Hepatocyte (in vitro differentiated cells): ENCODE results near the gene SGTA. TPM values are rescaled to one million over a fixed set of nuclear protein-coding genes. Genes with fewer than 3 reads are reported as not detected.

Experiments used
- DNase-seq: peaks from one replicate; pipeline ENCODE4 v3.0.0-alpha.2; 2016; ENCODE audit warnings: low spot score
- H2AFZ ChIP-seq: fragments of 200-600 bp; sonication (generic); 2 replicates; pipeline ENCODE4 v1.6.0; 2016; ENCODE audit warnings: antibody characterized with exemption, mild to moderate bottlenecking
- H3K27ac ChIP-seq: fragments of 200-600 bp; sonication (generic); 2 replicates; pipeline ENCODE4 v1.5.1; 2016; ENCODE audit warnings: mild to moderate bottlenecking
- H3K27me3 ChIP-seq: fragments of 200-600 bp; sonication (generic); 2 replicates; pipeline ENCODE4 v1.6.1; 2016
- H3K36me3 ChIP-seq: fragments of 200-600 bp; sonication (generic); replicated peaks from 2 replicates; pipeline ENCODE4 v1.5.1; 2016; ENCODE audit warnings: low read depth; ENCODE audit not compliant: insufficient read depth
- H3K4me1 ChIP-seq: fragments of 200-600 bp; sonication (generic); 2 replicates; pipeline ENCODE4 v1.5.1; 2016; ENCODE audit warnings: mild to moderate bottlenecking, moderate library complexity; ENCODE audit not compliant: insufficient read depth
- H3K4me2 ChIP-seq: fragments of 200-600 bp; sonication (generic); 2 replicates; pipeline ENCODE4 v1.6.0; 2016
- H3K4me3 ChIP-seq: fragments of 200-600 bp; sonication (generic); 2 replicates; pipeline ENCODE4 v1.5.1; 2016; ENCODE audit warnings: mild to moderate bottlenecking
- H3K79me2 ChIP-seq: fragments of 200-600 bp; sonication (generic); 2 replicates; pipeline ENCODE4 v1.6.0; 2017; ENCODE audit warnings: mild to moderate bottlenecking
- H3K9me2 ChIP-seq: fragments of 200-600 bp; sonication (generic); replicated peaks from 2 replicates; pipeline ENCODE4 v1.6.0; 2017; ENCODE audit warnings: mild to moderate bottlenecking; ENCODE audit not compliant: insufficient read depth
- H3K9me3 ChIP-seq: fragments of 200-600 bp; sonication (generic); 2 replicates; pipeline ENCODE4 v1.5.1; 2016; ENCODE audit warnings: low read depth, mild to moderate bottlenecking
- H4K20me1 ChIP-seq: fragments of 200-600 bp; sonication (generic); 2 replicates; pipeline ENCODE4 v1.6.0; 2016; ENCODE audit warnings: mild to moderate bottlenecking; ENCODE audit not compliant: insufficient read depth, poor library complexity, severe bottlenecking
- CTCF ChIP-seq: fragments of 200-600 bp; sonication (generic); IDR thresholded peaks from 2 replicates; pipeline ENCODE4 v1.5.1; 2016; ENCODE audit warnings: antibody characterized with exemption, mild to moderate bottlenecking; ENCODE audit not compliant: poor library complexity
- EZH2 ChIP-seq: fragments of 200-600 bp; sonication (generic); IDR thresholded peaks from 2 replicates; pipeline ENCODE4 v1.6.1; 2016; ENCODE audit warnings: antibody characterized with exemption, mild to moderate bottlenecking, borderline replicate concordance
- EZH2phosphoT487 ChIP-seq: fragments of 200-600 bp; sonication (generic); IDR thresholded peaks from one replicate; pipeline ENCODE4 v1.6.1; 2018; ENCODE audit warnings: antibody characterized with exemption, mild to moderate bottlenecking, low read depth, moderate library complexity; ENCODE audit not compliant: unreplicated experiment, severe bottlenecking
- WGBS: methylation state at CpG from one replicate; pipeline ENCODE4 v1.1.6; 2016; ENCODE audit warnings: low lambda C conversion rate; ENCODE audit errors: missing lambda C conversion rate; 5-methylcytosine and 5-hydroxymethylcytosine counted together
- polyA plus RNA-seq: library from polyadenylated mRNA; unstranded; fragments of >200 nt; fragmentation: Nextera tagmentation; extraction: Ambion mirVana; gene quantifications from 2 replicates; pipeline ENCODE4 v1.2.1, GENCODE V29; 2016
- total RNA-seq: library from RNA; depleted of rRNA; stranded (reverse); fragments of >200 nt; gene quantifications from 2 replicates; pipeline ENCODE4 v1.2.3, GENCODE V29; 2014

The SGTA gene
- total and polyA plus RNA-seq, 2 experiments from 2014 or later = 37.4 to 62.8 TPM

DNA sequence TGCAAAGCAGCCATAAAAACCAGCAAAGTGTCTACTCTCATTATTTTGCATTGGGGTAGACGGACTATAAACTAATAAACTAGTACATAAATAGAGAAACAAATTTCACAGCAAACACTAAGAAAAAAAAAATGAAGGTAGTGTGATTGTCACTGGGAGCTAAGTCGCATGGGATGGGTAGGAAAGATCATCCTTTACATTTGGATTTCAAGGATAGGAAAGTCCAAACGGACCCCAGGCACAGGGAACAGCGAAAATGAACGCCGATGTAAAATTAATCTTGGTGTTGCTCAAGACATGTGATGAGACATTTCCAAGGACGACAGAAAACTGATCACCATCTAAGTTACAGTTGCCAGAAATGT, 690 bp upstream of the SGTA start:
- 91% methylated on average over 7 of the region's 7 CpGs for WGBS
- Histone ChIP-seq H3K79me2 (peaks cover 76% of the 10 kb centered on the region), H3K9me2 (no peaks in the 10 kb centered on the region), H2AFZ (peak overlapping the region; percentile 49), H3K36me3 (no peaks in the 10 kb centered on the region), H4K20me1 (peaks cover 16% of the 10 kb centered on the region), H3K4me3 (no peak overlapping the region), H3K4me1 (peaks cover 17% of the 10 kb centered on the region), H3K4me2 (peak overlapping the region; percentile 73), H3K27ac (peak overlapping the region; percentile 82), H3K9me3 (no peaks in the 10 kb centered on the region), H3K27me3 (no peaks in the 10 kb centered on the region)
- TF ChIP-seq EZH2phosphoT487 (no peak), CTCF (no peak), EZH2 (no peak)
- no peak for DNase-seq

- peak overlapping the region; percentile 41 for H2AFZ ChIP-seq
- TF ChIP-seq CTCF (no peak), EZH2 (no peak), EZH2phosphoT487 (no peak)
- peak overlapping the region; percentile 72 for H3K27ac ChIP-seq
- WGBS = 5% methylated on average over 24 of the region's 24 CpGs
- H3K9me3 ChIP-seq = no peaks in the 10 kb centered on the region
- peak overlapping the region; percentile 91 for H3K4me2 ChIP-seq
- H3K4me1 ChIP-seq = peaks cover 17% of the 10 kb centered on the region
- H3K9me2 ChIP-seq = no peaks in the 10 kb centered on the region
- H3K4me3 ChIP-seq = peak overlapping the region; percentile 94
- no peak for DNase-seq
- peaks cover 76% of the 10 kb centered on the region for H3K79me2 ChIP-seq
- H3K27me3 ChIP-seq = no peaks in the 10 kb centered on the region
- peaks cover 21% of the 10 kb centered on the region for H4K20me1 ChIP-seq
- no peaks in the 10 kb centered on the region for H3K36me3 ChIP-seq
Measured at GRCh38 chr19:2782329-2782935, 641 bp downstream of the SGTA start.

- H3K4me2 ChIP-seq = no peak overlapping the region
- H3K79me2 ChIP-seq = peaks cover 80% of the 10 kb centered on the region
- no peak overlapping the region for H2AFZ ChIP-seq
- WGBS = 96% methylated on average over 7 of the region's 7 CpGs
- H4K20me1 ChIP-seq = peaks cover 41% of the 10 kb centered on the region
- no peak for DNase-seq
- H3K4me1 ChIP-seq = peaks cover 11% of the 10 kb centered on the region
- H3K27me3 ChIP-seq = no peaks in the 10 kb centered on the region
- no peak for TF ChIP-seq EZH2
- TF ChIP-seq EZH2phosphoT487 = no peak
- no peak for TF ChIP-seq CTCF
- H3K9me2 ChIP-seq = no peaks in the 10 kb centered on the region
- no peak overlapping the region for H3K4me3 ChIP-seq
- no peaks in the 10 kb centered on the region for H3K9me3 ChIP-seq
- H3K27ac ChIP-seq = no peak overlapping the region
- no peaks in the 10 kb centered on the region for H3K36me3 ChIP-seq
Measured at GRCh38 chr19:2780284-2780683, 2.8 kb downstream of the SGTA start.
